IMR-90 (cell line): ENCODE results near the gene SLC22A7.

Experiments
- CEBPB ChIP-seq: IDR thresholded peaks from 2 replicates; pipeline ENCODE4 v1.6.1; 2012; ENCODE audit warnings: low read depth, low read length, improper control_type of control experiment
- MAFK ChIP-seq: IDR thresholded peaks from 2 replicates; pipeline ENCODE4 v1.6.1; 2012; ENCODE audit warnings: low read depth, low read length, improper control_type of control experiment
- MAZ ChIP-seq: IDR thresholded peaks from 2 replicates; pipeline ENCODE4 v1.6.1; 2012; ENCODE audit warnings: low read depth, mild to moderate bottlenecking, low read length, improper control_type of control experiment, moderate library complexity, borderline replicate concordance
- MXI1 ChIP-seq: IDR thresholded peaks from 2 replicates; pipeline ENCODE4 v1.6.1; 2012; ENCODE audit warnings: low read depth, mild to moderate bottlenecking, low read length, moderate library complexity, borderline replicate concordance
- POLR2A ChIP-seq: IDR thresholded peaks from 2 replicates; pipeline ENCODE4 v1.6.1; 2012; ENCODE audit warnings: mild to moderate bottlenecking, low read depth, low read length
- RAD21 ChIP-seq: IDR thresholded peaks from 2 replicates; pipeline ENCODE4 v1.6.1; 2012; ENCODE audit warnings: low read length, improper control_type of control experiment
- RCOR1 ChIP-seq: IDR thresholded peaks from 2 replicates; pipeline ENCODE4 v1.6.1; 2012; ENCODE audit warnings: mild to moderate bottlenecking, low read length, improper control_type of control experiment; ENCODE audit not compliant: insufficient replicate concordance
- RFX5 ChIP-seq: IDR thresholded peaks from 2 replicates; pipeline ENCODE4 v1.8.0; 2012; ENCODE audit warnings: low read depth, mild to moderate bottlenecking, low read length, moderate library complexity
- SMC3 ChIP-seq: fragments of 150-350 bp; IDR thresholded peaks from 2 replicates; pipeline ENCODE4 v1.6.1; 2016; ENCODE audit warnings: low read depth, mild to moderate bottlenecking, antibody characterized with exemption, low read length, moderate library complexity
- TF ChIP-seq, protein P1 (sequence below): conservative IDR thresholded peaks from 2 replicates; pipeline ENCODE4 v1.5.1; 2012; ENCODE audit warnings: mild to moderate bottlenecking, low read depth, low read length, improper control_type of control experiment
- TF ChIP-seq, protein P2 (sequence below): fragments of 150-350 bp; IDR thresholded peaks from 2 replicates; pipeline ENCODE4 v1.6.1; 2017; ENCODE audit warnings: mild to moderate bottlenecking, antibody characterized with exemption, low read length, low read depth
- TF ChIP-seq, protein P3 (sequence below): fragments of 150-350 bp; IDR thresholded peaks from 2 replicates; pipeline ENCODE4 v1.6.1; 2016; ENCODE audit warnings: low read depth, mild to moderate bottlenecking, low read length, moderate library complexity, borderline replicate concordance

DNA sequence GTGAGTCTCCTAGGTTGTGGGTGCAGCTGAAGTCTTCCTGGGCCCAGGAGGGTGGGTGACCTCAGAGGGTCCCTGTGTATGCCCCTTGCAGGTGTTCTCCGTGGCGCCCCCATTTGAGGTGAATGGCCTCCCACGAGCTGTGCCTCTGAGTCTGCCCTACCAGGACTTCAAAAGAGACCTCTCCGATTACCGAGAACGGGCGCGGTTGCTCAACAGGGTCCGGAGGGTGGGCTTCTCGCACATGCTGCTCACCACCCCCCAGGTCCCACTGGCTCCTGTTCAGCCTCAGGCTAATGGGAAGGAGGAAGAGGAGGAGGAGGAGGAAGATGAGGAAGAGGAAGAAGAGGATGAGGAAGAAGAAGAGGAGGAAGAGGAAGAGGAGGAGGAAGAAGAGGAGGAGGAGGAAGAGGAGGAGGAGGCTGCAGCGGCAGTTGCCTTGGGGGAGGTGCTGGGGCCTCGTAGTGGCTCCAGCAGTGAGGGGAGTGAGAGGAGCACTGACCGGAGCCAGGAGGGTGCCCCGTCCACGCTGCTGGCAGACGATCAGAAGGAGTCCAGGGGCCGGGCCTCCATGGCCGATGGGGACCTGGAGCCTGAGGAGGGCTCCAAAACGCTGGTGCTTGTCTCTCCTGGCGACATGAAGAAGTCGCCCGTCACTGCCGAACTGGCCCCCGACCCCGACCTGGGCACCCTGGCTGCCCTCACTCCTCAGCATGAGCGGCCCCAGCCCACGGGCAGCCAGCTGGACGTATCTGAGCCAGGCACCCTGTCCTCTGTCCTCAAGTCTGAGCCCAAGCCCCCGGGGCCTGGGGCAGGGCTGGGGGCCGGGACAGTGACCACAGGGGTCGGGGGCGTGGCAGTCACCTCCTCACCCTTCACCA, 15.2 kb upstream of the SLC22A7 start:
- no peak for TF ChIP-seq POLR2A
- TF ChIP-seq, protein P1, sequence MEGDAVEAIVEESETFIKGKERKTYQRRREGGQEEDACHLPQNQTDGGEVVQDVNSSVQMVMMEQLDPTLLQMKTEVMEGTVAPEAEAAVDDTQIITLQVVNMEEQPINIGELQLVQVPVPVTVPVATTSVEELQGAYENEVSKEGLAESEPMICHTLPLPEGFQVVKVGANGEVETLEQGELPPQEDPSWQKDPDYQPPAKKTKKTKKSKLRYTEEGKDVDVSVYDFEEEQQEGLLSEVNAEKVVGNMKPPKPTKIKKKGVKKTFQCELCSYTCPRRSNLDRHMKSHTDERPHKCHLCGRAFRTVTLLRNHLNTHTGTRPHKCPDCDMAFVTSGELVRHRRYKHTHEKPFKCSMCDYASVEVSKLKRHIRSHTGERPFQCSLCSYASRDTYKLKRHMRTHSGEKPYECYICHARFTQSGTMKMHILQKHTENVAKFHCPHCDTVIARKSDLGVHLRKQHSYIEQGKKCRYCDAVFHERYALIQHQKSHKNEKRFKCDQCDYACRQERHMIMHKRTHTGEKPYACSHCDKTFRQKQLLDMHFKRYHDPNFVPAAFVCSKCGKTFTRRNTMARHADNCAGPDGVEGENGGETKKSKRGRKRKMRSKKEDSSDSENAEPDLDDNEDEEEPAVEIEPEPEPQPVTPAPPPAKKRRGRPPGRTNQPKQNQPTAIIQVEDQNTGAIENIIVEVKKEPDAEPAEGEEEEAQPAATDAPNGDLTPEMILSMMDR: no peak
- no peak for TF ChIP-seq MAZ
- TF ChIP-seq, protein P2, sequence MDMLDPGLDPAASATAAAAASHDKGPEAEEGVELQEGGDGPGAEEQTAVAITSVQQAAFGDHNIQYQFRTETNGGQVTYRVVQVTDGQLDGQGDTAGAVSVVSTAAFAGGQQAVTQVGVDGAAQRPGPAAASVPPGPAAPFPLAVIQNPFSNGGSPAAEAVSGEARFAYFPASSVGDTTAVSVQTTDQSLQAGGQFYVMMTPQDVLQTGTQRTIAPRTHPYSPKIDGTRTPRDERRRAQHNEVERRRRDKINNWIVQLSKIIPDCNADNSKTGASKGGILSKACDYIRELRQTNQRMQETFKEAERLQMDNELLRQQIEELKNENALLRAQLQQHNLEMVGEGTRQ: no peak
- no peak for TF ChIP-seq SMC3
- TF ChIP-seq MXI1: no peak
- TF ChIP-seq RCOR1: no peak
- TF ChIP-seq MAFK: no peak
- no peak for TF ChIP-seq RFX5
- no peak for TF ChIP-seq CEBPB
- TF ChIP-seq, protein P3, sequence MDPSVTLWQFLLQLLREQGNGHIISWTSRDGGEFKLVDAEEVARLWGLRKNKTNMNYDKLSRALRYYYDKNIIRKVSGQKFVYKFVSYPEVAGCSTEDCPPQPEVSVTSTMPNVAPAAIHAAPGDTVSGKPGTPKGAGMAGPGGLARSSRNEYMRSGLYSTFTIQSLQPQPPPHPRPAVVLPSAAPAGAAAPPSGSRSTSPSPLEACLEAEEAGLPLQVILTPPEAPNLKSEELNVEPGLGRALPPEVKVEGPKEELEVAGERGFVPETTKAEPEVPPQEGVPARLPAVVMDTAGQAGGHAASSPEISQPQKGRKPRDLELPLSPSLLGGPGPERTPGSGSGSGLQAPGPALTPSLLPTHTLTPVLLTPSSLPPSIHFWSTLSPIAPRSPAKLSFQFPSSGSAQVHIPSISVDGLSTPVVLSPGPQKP: no peak
- TF ChIP-seq RAD21: no peak
